Neuronal stem cell (in vitro differentiated cells): ENCODE data around the gene KDR.

ENCODE experiments used
- DNase-seq: peaks from one replicate; pipeline ENCODE4 v3.0.0-alpha.2; 2013; ENCODE audit warnings: low spot score
- H2AFZ ChIP-seq: one replicate; pipeline ENCODE4 v1.6.1; 2013; ENCODE audit warnings: mild to moderate bottlenecking, low read length, inconsistent platforms
- H2AK5ac ChIP-seq: 2 replicates; pipeline ENCODE4 v1.6.1; 2013; ENCODE audit warnings: low read depth, mild to moderate bottlenecking, inconsistent platforms, low read length, moderate library complexity, mixed read lengths
- H2BK120ac ChIP-seq: 2 replicates; pipeline ENCODE4 v1.6.1; 2013; ENCODE audit warnings: low read depth, mild to moderate bottlenecking, inconsistent platforms, low read length, moderate library complexity, mixed read lengths
- H2BK12ac ChIP-seq: one replicate; pipeline ENCODE4 v1.6.1; 2013; ENCODE audit warnings: low read length, inconsistent platforms
- H2BK15ac ChIP-seq: 2 replicates; pipeline ENCODE4 v1.6.1; 2013; ENCODE audit warnings: mild to moderate bottlenecking, low read length, inconsistent platforms, mixed read lengths
- H2BK5ac ChIP-seq: one replicate; pipeline ENCODE4 v1.6.1; 2013; ENCODE audit warnings: inconsistent platforms, mild to moderate bottlenecking, low read length, moderate library complexity
- H3K14ac ChIP-seq: one replicate; pipeline ENCODE4 v1.6.1; 2013; ENCODE audit warnings: low read length, inconsistent platforms
- H3K18ac ChIP-seq: 2 replicates; pipeline ENCODE4 v1.6.1; 2013; ENCODE audit warnings: low read length, inconsistent platforms
- H3K23ac ChIP-seq: 2 replicates; pipeline ENCODE4 v1.6.1; 2013; ENCODE audit warnings: low read depth, mild to moderate bottlenecking, mixed read lengths, low read length, inconsistent platforms; ENCODE audit not compliant: poor library complexity
- H3K27ac ChIP-seq: replicated peaks from 3 replicates; pipeline ENCODE4 v1.5.1; 2013; ENCODE audit warnings: low read length, inconsistent platforms
- H3K27me3 ChIP-seq, 3 experiments: 2 replicates each; pipeline ENCODE4 v1.6.1; 2013; ENCODE audit warnings: low read length in 3 of 3, mild to moderate bottlenecking in 2 of 3, inconsistent platforms in 1 of 3, low read depth in 1 of 3, mixed read lengths in 1 of 3, moderate library complexity in 1 of 3; ENCODE audit not compliant: control insufficient read depth in 3 of 3, insufficient read depth in 3 of 3
- H3K36me3 ChIP-seq, 2 donors: replicated peaks in 1 of 2; 2 replicates each; pipeline ENCODE4 v1.6.1; 2013; ENCODE audit warnings: low read length in 2 of 2; ENCODE audit not compliant: control insufficient read depth in 2 of 2, insufficient read depth in 2 of 2
- H3K4ac ChIP-seq: 2 replicates; pipeline ENCODE4 v1.6.1; 2013; ENCODE audit warnings: inconsistent platforms, mild to moderate bottlenecking, low read length, moderate library complexity
- H3K4me1 ChIP-seq, 2 donors: 1 replicate in 1 of 2; 2 replicates in 1 of 2; pipeline ENCODE4 v1.6.1; 2013; ENCODE audit warnings: low read length in 2 of 2, low read depth in 1 of 2; ENCODE audit not compliant: control insufficient read depth in 2 of 2, insufficient read depth in 1 of 2
- H3K4me2 ChIP-seq: one replicate; pipeline ENCODE4 v1.6.1; 2013; ENCODE audit warnings: mild to moderate bottlenecking, low read length, inconsistent platforms; ENCODE audit not compliant: insufficient read depth, poor library complexity, severe bottlenecking
- H3K4me3 ChIP-seq, 2 donors: 2 replicates each; pipeline ENCODE4 v1.5.1; 2013; ENCODE audit warnings: low read length in 2 of 2, mild to moderate bottlenecking in 2 of 2, inconsistent platforms in 1 of 2, moderate library complexity in 1 of 2
- H3K79me1 ChIP-seq: one replicate; pipeline ENCODE4 v1.6.1; 2013; ENCODE audit warnings: low read depth, mild to moderate bottlenecking, inconsistent platforms, low read length, moderate library complexity
- H3K9ac ChIP-seq: one replicate; pipeline ENCODE4 v1.6.1; 2013; ENCODE audit warnings: mild to moderate bottlenecking, low read depth, low read length, inconsistent platforms; ENCODE audit not compliant: poor library complexity
- H3K9me3 ChIP-seq, 2 donors: replicated peaks in 1 of 2; 2 replicates each; pipeline versions ENCODE3 to v1.6.1; 2013; ENCODE audit warnings: low read length in 2 of 2, mild to moderate bottlenecking in 2 of 2, inconsistent platforms in 1 of 2, low read depth in 1 of 2, mixed read lengths in 1 of 2, moderate library complexity in 1 of 2; ENCODE audit not compliant: control insufficient read depth in 2 of 2, insufficient read depth in 1 of 2
- H4K8ac ChIP-seq: one replicate; pipeline ENCODE4 v1.6.1; 2013; ENCODE audit warnings: low read depth, mild to moderate bottlenecking, inconsistent platforms, low read length, moderate library complexity
- H4K91ac ChIP-seq: one replicate; pipeline ENCODE4 v1.6.1; 2013; ENCODE audit warnings: low read length, low read depth, mild to moderate bottlenecking, inconsistent platforms; ENCODE audit not compliant: poor library complexity
- WGBS, 2 donors: extraction: QIAGEN DNeasy Blood & Tissue Kit; methylation state at CpG; one replicate each; pipeline ENCODE4 v1.1.7; 2013; ENCODE audit warnings: missing lambda C conversion rate in 2 of 2, mixed read lengths in 1 of 2; ENCODE audit not compliant: insufficient read length in 2 of 2, insufficient replicate concordance in 1 of 2; ENCODE audit errors: extremely low coverage in 2 of 2; 5-methylcytosine and 5-hydroxymethylcytosine counted together

KDR gene

GRCh38 chr4:55089916-55090315 is 35.5 kb downstream of the KDR start:
- Histone ChIP-seq H3K4me1 (peaks cover 8 to 12% of the 10 kb centered on the region in 2 donors), H3K4ac (no peak overlapping the region), H2AFZ (no peak overlapping the region), H4K8ac (no peak overlapping the region), H2AK5ac (no peak overlapping the region), H2BK12ac (no peak overlapping the region), H4K91ac (no peak overlapping the region), H3K36me3 (peaks cover 0 to 76% of the 10 kb centered on the region in 2 donors), H3K27me3 (no peaks in the 10 kb centered on the region), H3K18ac (no peak overlapping the region), H3K27ac (no peak overlapping the region), H2BK5ac (no peak overlapping the region), H3K14ac (no peak overlapping the region), H3K23ac (no peak overlapping the region), H3K4me2 (no peak overlapping the region), H3K79me1 (no peaks in the 10 kb centered on the region), H3K4me3 (no peak overlapping the region), H3K9ac (no peak overlapping the region), H3K9me3 (no peaks in the 10 kb centered on the region), H2BK15ac (no peak overlapping the region), H2BK120ac (no peak overlapping the region)
- WGBS, 2 donors = no CpG with 5 or more reads among the region's 6 CpGs
- DNase-seq = no peak

GRCh38 chr4:55087913-55088260 is 37.5 kb downstream of the KDR start:
- Histone ChIP-seq H3K18ac (no peak overlapping the region), H3K9ac (no peak overlapping the region), H3K4me3 (no peak overlapping the region), H3K27ac (no peak overlapping the region), H3K4me1 (peaks cover 5 to 12% of the 10 kb centered on the region in 2 donors), H3K14ac (no peak overlapping the region), H2AFZ (no peak overlapping the region), H3K27me3 (no peaks in the 10 kb centered on the region), H3K4me2 (no peak overlapping the region), H3K9me3 (no peaks in the 10 kb centered on the region), H4K8ac (no peak overlapping the region), H3K79me1 (no peaks in the 10 kb centered on the region), H2BK12ac (no peak overlapping the region), H3K4ac (no peak overlapping the region), H4K91ac (no peak overlapping the region), H3K23ac (no peak overlapping the region), H2BK15ac (no peak overlapping the region), H2BK5ac (no peak overlapping the region), H2BK120ac (no peak overlapping the region), H2AK5ac (no peak overlapping the region), H3K36me3 (peaks cover 0 to 79% of the 10 kb centered on the region in 2 donors)
- no CpG with 5 or more reads among the region's 1 CpG for WGBS, 2 donors
- DNase-seq = no peak

GRCh38 chr4:55087009-55087912 is 38.1 kb downstream of the KDR start:
- no peak for DNase-seq
- Histone ChIP-seq H2BK15ac (no peak overlapping the region), H3K23ac (no peak overlapping the region), H2BK5ac (no peak overlapping the region), H3K9me3 (no peaks in the 10 kb centered on the region), H3K79me1 (no peaks in the 10 kb centered on the region), H3K36me3 (peaks cover 0 to 76% of the 10 kb centered on the region in 2 donors), H2AFZ (no peak overlapping the region), H3K4me3 (no peak overlapping the region), H4K91ac (no peak overlapping the region), H3K27me3 (no peaks in the 10 kb centered on the region), H2AK5ac (no peak overlapping the region), H4K8ac (no peak overlapping the region), H3K14ac (no peak overlapping the region), H3K27ac (no peak overlapping the region), H3K18ac (no peak overlapping the region), H3K9ac (no peak overlapping the region), H3K4me1 (peaks cover 5 to 12% of the 10 kb centered on the region in 2 donors), H3K4ac (no peak overlapping the region), H2BK12ac (no peak overlapping the region), H3K4me2 (no peak overlapping the region), H2BK120ac (no peak overlapping the region)
- WGBS, 2 donors = no CpG with 5 or more reads among the region's 8 CpGs

DNA sequence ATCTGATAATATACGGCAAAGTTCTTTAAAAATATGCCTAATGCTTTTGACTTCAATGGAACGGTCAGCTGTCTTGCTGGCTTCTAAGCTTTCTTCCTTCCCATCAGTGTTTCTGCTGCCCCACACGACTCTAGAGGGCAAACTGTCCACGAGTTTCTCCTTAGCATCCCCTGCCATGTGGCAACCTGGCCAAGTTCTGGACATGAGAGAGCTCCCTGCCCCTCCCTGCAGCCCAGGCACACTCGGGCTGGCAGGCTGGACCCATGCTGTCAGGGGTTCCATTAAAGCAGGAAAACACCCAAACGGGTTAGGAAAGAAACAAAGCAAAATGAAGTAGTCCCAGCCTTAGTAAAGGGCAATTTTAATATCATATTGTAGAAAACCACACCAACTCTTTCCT is 38.8 kb downstream of the KDR start:
- peaks cover 5 to 12% of the 10 kb centered on the region in 2 donors for H3K4me1 ChIP-seq
- no peak overlapping the region for H2BK12ac ChIP-seq
- no peak overlapping the region for H2AFZ ChIP-seq
- no peak overlapping the region for H3K4me2 ChIP-seq
- H2BK120ac ChIP-seq = no peak overlapping the region
- H4K91ac ChIP-seq = no peak overlapping the region
- no peak overlapping the region for H4K8ac ChIP-seq
- no peak overlapping the region for H3K14ac ChIP-seq
- H3K9ac ChIP-seq = no peak overlapping the region
- no peak overlapping the region for H2AK5ac ChIP-seq
- H3K36me3 ChIP-seq = peaks cover 0 to 76% of the 10 kb centered on the region in 2 donors
- no peak for DNase-seq
- no peak overlapping the region for H2BK5ac ChIP-seq
- H3K79me1 ChIP-seq = no peaks in the 10 kb centered on the region
- H3K4ac ChIP-seq = no peak overlapping the region
- H3K18ac ChIP-seq = no peak overlapping the region
- no peak overlapping the region for H3K23ac ChIP-seq
- no CpG with 5 or more reads among the region's 6 CpGs for WGBS, 2 donors
- H2BK15ac ChIP-seq = no peak overlapping the region
- H3K9me3 ChIP-seq = no peaks in the 10 kb centered on the region
- H3K27me3 ChIP-seq = no peaks in the 10 kb centered on the region
- H3K27ac ChIP-seq = no peak overlapping the region
- no peak overlapping the region for H3K4me3 ChIP-seq
